ENCODE measurements around the gene ASAP3. TPM values are rescaled to one million over a fixed set of nuclear protein-coding genes. Genes with fewer than 3 reads are reported as not detected.

The ASAP3 gene
- total RNA-seq, 2 donors from 2014 or later: 28.2 to 50.4 TPM

DNA sequence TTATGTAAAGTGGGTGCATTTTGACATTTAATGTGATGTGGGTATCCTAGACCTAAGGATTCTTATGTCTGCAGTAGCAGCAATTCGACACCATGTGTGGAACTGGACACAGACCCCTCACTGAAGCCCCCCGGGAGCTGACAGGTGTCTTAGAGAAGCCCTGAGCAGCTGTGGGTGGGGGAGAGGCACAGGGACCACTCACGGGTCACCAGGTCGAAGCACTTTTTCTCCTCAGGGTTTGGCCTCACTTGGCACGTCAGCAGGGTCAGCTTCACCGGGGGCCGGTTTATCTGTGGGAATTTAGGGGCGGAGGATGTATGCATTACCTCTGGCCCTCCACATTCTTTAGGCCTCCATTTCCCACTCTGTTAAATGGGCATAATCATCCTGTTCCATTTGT lies 45.4 kb downstream of the ASAP3 start:
- no peak for TF ChIP-seq CTCF (IDR thresholded peaks at IDR 0.05)
- DNase-seq (ENCODE audit: low spot score) (no peak), ATAC-seq (ENCODE audit: insufficient number of reproducible peaks, low FRiP score, low read depth) (no peak)
- Histone ChIP-seq H3K36me3 (peaks cover 26% of the 10 kb centered on the region), H3K4me1 (ENCODE audit: control insufficient read depth in 1 of 2, low read depth in 2 of 2) (no peaks in the 10 kb centered on the region), H3K4me3 (no peak overlapping the region), H3K27me3 (replicated peaks; ENCODE audit: insufficient read depth) (no peaks in the 10 kb centered on the region), H3K27ac (no peak overlapping the region), H3K9me3 (no peaks in the 10 kb centered on the region)

GRCh38 chr1:23437355-23437664 lies 46.7 kb downstream of the ASAP3 start:
- no peak overlapping the region for H3K27ac ChIP-seq
- ATAC-seq (ENCODE audit: insufficient number of reproducible peaks, low FRiP score, low read depth) (no peak), DNase-seq (ENCODE audit: low spot score) (no peak)

GRCh38 chr1:23436520-23437354 lies 47.2 kb downstream of the ASAP3 start:
- H3K36me3 ChIP-seq: peaks cover 32% of the 10 kb centered on the region
- ATAC-seq (ENCODE audit: insufficient number of reproducible peaks, low FRiP score, low read depth): no peak
- H3K27ac ChIP-seq: no peak overlapping the region

More at GRCh38 chr1:23437355-23437664, 46.7 kb downstream of the ASAP3 start:
- H3K9me3 ChIP-seq: no peaks in the 10 kb centered on the region
- no peak for TF ChIP-seq CTCF (IDR thresholded peaks at IDR 0.05)
- peaks cover 32% of the 10 kb centered on the region for H3K36me3 ChIP-seq
- H3K4me3 ChIP-seq: no peak overlapping the region
- H3K27me3 ChIP-seq (replicated peaks; ENCODE audit: insufficient read depth): no peaks in the 10 kb centered on the region
- H3K4me1 ChIP-seq (ENCODE audit: control insufficient read depth in 1 of 2, low read depth in 2 of 2): no peaks in the 10 kb centered on the region

DNA sequence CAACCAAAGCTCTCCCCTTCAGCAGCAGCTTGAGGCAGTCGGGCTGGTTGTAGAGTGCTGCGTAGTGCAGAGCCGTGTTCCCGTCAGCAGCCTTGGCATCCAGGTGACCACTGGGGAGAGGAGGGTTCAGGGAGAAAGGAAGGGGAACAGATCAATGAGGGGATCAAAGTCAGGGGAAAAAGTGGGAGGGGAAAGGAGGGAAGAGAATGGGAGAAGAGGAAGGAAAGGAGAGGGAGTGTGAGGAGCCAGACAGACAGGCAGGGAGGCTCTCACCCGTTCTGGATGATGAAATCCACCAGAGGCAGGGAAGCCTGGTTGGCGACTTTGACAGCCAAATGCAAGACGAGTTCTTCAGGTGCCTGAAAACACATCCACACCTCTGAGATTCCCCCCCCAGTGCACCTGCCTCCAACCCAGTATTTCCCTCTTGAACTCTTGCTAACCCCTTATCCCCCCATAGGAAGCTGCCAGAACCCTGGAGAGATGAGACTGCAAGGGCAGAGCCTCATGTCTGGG lies 49.7 kb downstream of the ASAP3 start:
- no peaks in the 10 kb centered on the region for H3K9me3 ChIP-seq
- ATAC-seq (ENCODE audit: insufficient number of reproducible peaks, low FRiP score, low read depth): no peak
- DNase-seq (ENCODE audit: low spot score): no peak
- H3K4me3 ChIP-seq: no peak overlapping the region
- no peaks in the 10 kb centered on the region for H3K27me3 ChIP-seq (replicated peaks; ENCODE audit: insufficient read depth)
- H3K4me1 ChIP-seq (ENCODE audit: control insufficient read depth in 1 of 2, low read depth in 2 of 2): no peaks in the 10 kb centered on the region
- no peak overlapping the region for H3K27ac ChIP-seq
- H3K36me3 ChIP-seq: peaks cover 36% of the 10 kb centered on the region
- TF ChIP-seq CTCF (IDR thresholded peaks at IDR 0.05): no peak

More at GRCh38 chr1:23436520-23437354, 47.2 kb downstream of the ASAP3 start:
- Histone ChIP-seq H3K27me3 (replicated peaks; ENCODE audit: insufficient read depth) (no peaks in the 10 kb centered on the region), H3K9me3 (no peaks in the 10 kb centered on the region), H3K4me3 (no peak overlapping the region), H3K4me1 (ENCODE audit: control insufficient read depth in 1 of 2, low read depth in 2 of 2) (no peaks in the 10 kb centered on the region)
- DNase-seq (ENCODE audit: low spot score): no peak
- no peak for TF ChIP-seq CTCF (IDR thresholded peaks at IDR 0.05)

DNA sequence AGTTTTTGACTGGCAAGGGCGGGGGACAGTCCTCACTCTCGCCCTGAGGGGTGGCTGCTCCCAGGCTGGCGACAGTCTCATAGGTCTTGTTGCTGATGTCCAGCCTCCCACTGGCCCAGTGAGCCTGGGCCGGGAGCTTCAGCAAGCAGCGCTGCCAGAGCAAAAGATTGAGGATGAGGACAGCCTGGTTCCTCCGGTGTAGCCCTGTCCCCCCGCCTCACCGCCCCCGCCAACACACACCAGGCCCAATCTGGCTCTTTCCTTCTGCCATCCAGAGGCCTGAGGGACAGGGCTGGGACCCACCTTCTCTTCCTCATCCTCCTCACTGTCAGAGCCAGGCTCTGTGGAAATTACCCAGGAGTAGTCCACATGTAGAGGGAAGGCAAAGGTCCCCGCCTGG lies 50.9 kb downstream of the ASAP3 start:
- Histone ChIP-seq H3K27me3 (replicated peaks; ENCODE audit: insufficient read depth) (no peaks in the 10 kb centered on the region), H3K4me1 (ENCODE audit: control insufficient read depth in 1 of 2, low read depth in 2 of 2) (no peaks in the 10 kb centered on the region), H3K9me3 (no peaks in the 10 kb centered on the region), H3K27ac (no peak overlapping the region), H3K36me3 (peaks cover 36% of the 10 kb centered on the region), H3K4me3 (no peak overlapping the region)
- TF ChIP-seq CTCF (IDR thresholded peaks at IDR 0.05): no peak
- ATAC-seq (ENCODE audit: insufficient number of reproducible peaks, low FRiP score, low read depth) (no peak), DNase-seq (ENCODE audit: low spot score) (no peak)

All from thoracic aorta (tissue), 2 donors.